HL-60 (cell line): ENCODE results near the gene MS4A18.

Source experiments
- CTCF ChIP-seq: IDR thresholded peaks from one replicate; pipeline ENCODE4 v1.5.1; 2011; ENCODE audit warnings: low read length, control low read depth, inconsistent platforms; ENCODE audit not compliant: insufficient read depth
- GABPA ChIP-seq: IDR thresholded peaks from 2 replicates; pipeline ENCODE4 v1.6.1; 2012; ENCODE audit warnings: low read depth
- POLR2AphosphoS5 ChIP-seq: IDR thresholded peaks from 2 replicates; pipeline ENCODE4 v1.6.1; 2012; ENCODE audit warnings: low read depth

- TF ChIP-seq CTCF: no peak
- no peak for TF ChIP-seq GABPA
- TF ChIP-seq POLR2AphosphoS5: no peak
Measured at GRCh38 chr11:60753309-60753708, 28.8 kb downstream of the MS4A18 start.
